A673 (cell line): Measurements from ENCODE around the gene CENPL. TPM values are rescaled to one million over a fixed set of nuclear protein-coding genes. Genes with fewer than 3 reads are reported as not detected.

ENCODE experiments used
- Bru-seq: library from RNA; stranded (reverse); fragments of 400-500 nt; gene quantifications from one replicate; lab custom pipeline; 2021; lab: Mats Ljungman, UMichigan
- BruChase-seq, 2 experiments: library from RNA; stranded (reverse); fragments of 400-500 nt; gene quantifications; one replicate each; lab custom pipeline; 2021; lab: Mats Ljungman, UMichigan
- BruUV-seq: library from RNA; stranded (reverse); fragments of 400-500 nt; replicated peaks from 2 replicates; lab custom pipeline; 2021; lab: Mats Ljungman, UMichigan
- CTCF ChIA-PET: fragments of 300-600 bp; sonication (Branson Sonifier 250); formaldehyde crosslinking; loops from one replicate; lab custom pipeline; 2022; ENCODE audit warnings: antibody characterized with exemption; lab: Charles Lee
- POLR2A ChIA-PET: fragments of 300-600 bp; sonication (Branson Sonifier 250); formaldehyde crosslinking; loops from one replicate; lab custom pipeline; 2022; ENCODE audit warnings: antibody characterized with exemption; ENCODE audit not compliant: low non-redundant PET; lab: Charles Lee
- DNase-seq: peaks from one replicate; pipeline ENCODE4 v3.0.0-alpha.2; 2015; ENCODE audit warnings: low spot score
- H3K27ac ChIP-seq: fragments of 200-600 bp; sonication (generic); 2 replicates; pipeline ENCODE4 v1.5.1; 2016; ENCODE audit warnings: mixed run types, low read depth, mild to moderate bottlenecking, mixed read lengths, antibody characterized with exemption, low read length; ENCODE audit not compliant: poor library complexity, severe bottlenecking
- H3K27me3 ChIP-seq: fragments of 200-600 bp; sonication (generic); replicated peaks from 2 replicates; pipeline ENCODE4 v1.6.1; 2017; ENCODE audit warnings: mixed run types, low read depth, mild to moderate bottlenecking, mixed read lengths, antibody characterized with exemption, low read length; ENCODE audit not compliant: insufficient read depth, poor library complexity
- H3K36me3 ChIP-seq: fragments of 200-600 bp; sonication (generic); 2 replicates; pipeline ENCODE4 v1.6.1; 2016; ENCODE audit warnings: mixed run types, mild to moderate bottlenecking, mixed read lengths, antibody characterized with exemption, low read length; ENCODE audit not compliant: insufficient read depth, poor library complexity, severe bottlenecking
- H3K4me1 ChIP-seq: fragments of 200-600 bp; sonication (generic); 2 replicates; pipeline ENCODE4 v1.6.1; 2017; ENCODE audit warnings: mixed run types, mild to moderate bottlenecking, mixed read lengths, antibody characterized with exemption, low read length; ENCODE audit not compliant: insufficient read depth, poor library complexity, severe bottlenecking
- H3K4me3 ChIP-seq: fragments of 200-600 bp; sonication (generic); 2 replicates; pipeline ENCODE4 v1.5.1; 2016; ENCODE audit warnings: low read depth, mixed run types, mild to moderate bottlenecking, mixed read lengths, low read length; ENCODE audit not compliant: poor library complexity, severe bottlenecking
- H3K9me3 ChIP-seq: fragments of 200-600 bp; sonication (generic); 2 replicates; pipeline ENCODE4 v1.6.1; 2016; ENCODE audit warnings: mixed run types, low read depth, mild to moderate bottlenecking, mixed read lengths, antibody characterized with exemption, low read length; ENCODE audit not compliant: poor library complexity, severe bottlenecking
- CTCF ChIP-seq: fragments of 300-800, 200-600 bp; sonication (generic); conservative IDR thresholded peaks from 2 replicates; pipeline ENCODE4 v1.5.1; 2017; ENCODE audit warnings: low read depth, mild to moderate bottlenecking, antibody characterized with exemption, low read length, moderate library complexity, mixed read lengths
- EZH2 ChIP-seq: fragments of 200-600 bp; sonication (generic); IDR thresholded peaks from 2 replicates; pipeline ENCODE4 v1.6.1; 2017; ENCODE audit warnings: borderline replicate concordance, low read depth, mild to moderate bottlenecking, mixed read lengths, antibody characterized with exemption, low read length; ENCODE audit not compliant: poor library complexity, severe bottlenecking
- intact Hi-C: fragments of 100-400 bp; cut with micrococcal nuclease; formaldehyde crosslinking; loops from one replicate; pipeline ENCODE4 v1.10.0; 2022; ENCODE audit not compliant: unreplicated experiment
- long read RNA-seq: library from polyadenylated mRNA; stranded (forward); transcript quantifications from one replicate; pipeline ENCODE4 v2.0.0, GENCODE V29; 2022
- total RNA-seq: library from RNA; stranded (reverse); gene quantifications from 2 replicates; pipeline ENCODE4 v1.2.3, GENCODE V29; 2021

The CENPL gene, protein sequence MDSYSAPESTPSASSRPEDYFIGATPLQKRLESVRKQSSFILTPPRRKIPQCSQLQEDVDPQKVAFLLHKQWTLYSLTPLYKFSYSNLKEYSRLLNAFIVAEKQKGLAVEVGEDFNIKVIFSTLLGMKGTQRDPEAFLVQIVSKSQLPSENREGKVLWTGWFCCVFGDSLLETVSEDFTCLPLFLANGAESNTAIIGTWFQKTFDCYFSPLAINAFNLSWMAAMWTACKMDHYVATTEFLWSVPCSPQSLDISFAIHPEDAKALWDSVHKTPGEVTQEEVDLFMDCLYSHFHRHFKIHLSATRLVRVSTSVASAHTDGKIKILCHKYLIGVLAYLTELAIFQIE
- 34.3 and 35.7 TPM in 2 replicates for total RNA-seq
- Bru-seq, nascent RNA: percentile 91 among the genes with signal in this experiment
- percentile 85 among the genes with signal in this experiment for BruChase-seq, experiment 1, labeled RNA remaining after a 2-hour chase
- percentile 79 among the genes with signal in this experiment for BruChase-seq, experiment 2, labeled RNA remaining after a 6-hour chase
- long read RNA-seq, transcript CENPL-203 (6 exons, 1,771 nt): major isoform, 11 of 41 reads
- long read RNA-seq, partial matches to known transcripts: 0 of 41 reads
- long read RNA-seq, other reads (novel, unspliced or antisense): 22 of 41 reads

DNA sequence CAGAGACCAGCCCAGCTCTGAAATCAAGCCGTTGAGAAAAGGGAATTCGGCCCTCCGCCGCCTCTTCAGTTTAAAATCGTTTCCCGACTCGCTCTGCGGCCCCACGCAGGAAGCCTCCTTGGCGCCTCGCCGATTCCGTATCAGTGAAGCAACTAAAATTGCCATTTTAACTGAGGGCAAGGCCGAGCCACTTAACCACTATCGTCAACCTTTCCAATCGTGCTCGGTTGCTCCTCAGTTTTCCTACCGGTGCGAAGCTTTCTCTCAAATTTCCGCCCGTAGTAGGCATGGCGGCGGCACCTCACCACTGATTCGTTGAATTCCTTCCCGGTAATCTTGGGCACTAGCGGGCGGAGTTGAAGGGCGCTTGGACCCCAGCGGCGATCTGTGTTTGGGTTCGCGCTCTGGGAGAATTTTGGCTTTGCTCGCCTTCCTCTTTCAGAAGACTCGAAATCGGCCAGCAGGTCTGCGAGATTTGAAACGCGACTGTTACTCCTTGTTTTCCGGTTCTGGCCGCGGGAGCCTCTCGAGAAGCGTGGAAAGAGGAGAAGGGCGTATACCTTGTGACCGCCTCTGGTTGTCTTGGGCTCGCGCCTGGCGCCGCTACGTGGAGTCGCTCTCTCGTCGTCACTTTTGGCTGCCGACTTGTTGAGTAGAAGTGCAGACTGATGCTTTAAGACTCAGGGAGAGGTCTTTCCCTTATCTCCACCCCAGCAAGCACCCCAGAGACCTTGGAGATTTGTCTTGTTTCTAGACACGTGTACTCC is at the start of gene CENPL, which contains the start of gene DARS2:
Gene CENPL, minus strand, starts transcription at position 569 of the 767 bp plus-strand sequence. CDS start 13,584 bp downstream, outside the sequence.
Gene DARS2, plus strand, starts transcription at position 359 of the 767 bp plus-strand sequence. CDS start 557 bp downstream, outside the sequence.
- intact Hi-C loops: loop anchor here (1.0 to 10.0 kb wide), 4 partner anchors 110 to 1080 kb away; partner anchors contain the start of genes KLHL20 and PRDX6
- ChIA-PET POLR2A (no interaction called here), CTCF (interaction anchor here (0.7 to 2.4 kb wide), 3 partner anchors 20 to 438 kb away, joined by 3 to 16 read pairs (median 4); no protein-coding TSS in a partner anchor)
- no peaks in the 10 kb centered on the region for H3K9me3 ChIP-seq
- BruUV-seq: TSS peak; percentile 89
- peaks cover 13% of the 10 kb centered on the region for H3K4me1 ChIP-seq
- peak within 1 kb of the TSS; percentile 94 for H3K27ac ChIP-seq
- no peak for TF ChIP-seq CTCF
- no peak for TF ChIP-seq EZH2
- peak; percentile 99 for DNase-seq
- no peaks in the 10 kb centered on the region for H3K27me3 ChIP-seq
- H3K36me3 ChIP-seq: peaks cover 6% of the 10 kb centered on the region
- H3K4me3 ChIP-seq: peak within 1 kb of the TSS; percentile 73

DNA sequence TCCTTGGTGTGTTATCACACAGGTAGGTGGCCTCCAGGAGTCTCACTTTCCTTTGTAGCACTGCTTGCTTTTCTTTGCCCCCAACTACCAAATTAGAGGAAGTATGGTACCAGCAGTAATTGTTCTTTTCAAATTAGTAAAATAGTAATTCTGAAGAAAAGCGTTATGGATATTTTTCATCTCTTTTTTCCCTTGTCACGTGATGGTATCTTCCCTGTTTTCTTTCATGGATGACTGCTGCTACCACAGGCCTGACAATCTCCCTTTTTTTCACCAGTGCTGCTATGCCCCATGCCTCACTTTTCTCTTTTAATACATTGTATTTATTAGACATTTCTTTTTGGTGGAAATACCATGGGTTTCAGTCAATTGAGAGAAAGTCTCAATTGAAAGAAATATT is 46.8 kb upstream of the CENPL start:
- no peak overlapping the region for H3K4me3 ChIP-seq
- TF ChIP-seq EZH2 (no peak), CTCF (no peak)
- BruUV-seq: no TSS peak
- H3K27ac ChIP-seq: no peak overlapping the region
- intact Hi-C loops: no loop called here
- no peak for DNase-seq
- POLR2A ChIA-PET: no interaction called here
- peaks cover 28% of the 10 kb centered on the region for H3K36me3 ChIP-seq
- CTCF ChIA-PET: no interaction called here
- H3K9me3 ChIP-seq: no peaks in the 10 kb centered on the region
- H3K27me3 ChIP-seq: no peaks in the 10 kb centered on the region
- H3K4me1 ChIP-seq: peaks cover 22% of the 10 kb centered on the region

GRCh38 chr1:173871091-173871490 is 46.4 kb upstream of the CENPL start:
- H3K36me3 ChIP-seq: peaks cover 30% of the 10 kb centered on the region
- no peaks in the 10 kb centered on the region for H3K9me3 ChIP-seq
- POLR2A ChIA-PET: no interaction called here
- no peak overlapping the region for H3K4me3 ChIP-seq
- H3K27me3 ChIP-seq: no peaks in the 10 kb centered on the region
- no peak for DNase-seq
- TF ChIP-seq EZH2 (no peak), CTCF (no peak)
- intact Hi-C loops: no loop called here
- H3K27ac ChIP-seq: no peak overlapping the region
- H3K4me1 ChIP-seq: peaks cover 22% of the 10 kb centered on the region
- no TSS peak for BruUV-seq
- CTCF ChIA-PET: no interaction called here
